ENCODE data around the gene GCN1.
"Not testable (repeated sequence)": the region's sequence is repeated elsewhere in the genome, so short reads cannot be mapped to it uniquely, and the experiment has no call there.

Gene GCN1

GRCh38 chr12:120216742-120217605, 22.5 kb upstream of the GCN1 start:
- Histone ChIP-seq H3K4me3 (ENCODE audit: low read depth in 1 of 2, low read length in 2 of 2) (no peak overlapping the region), H3K36me3 (ENCODE audit: control insufficient read depth in 1 of 2, insufficient read depth in 2 of 2, low read length in 2 of 2) (peaks cover 65 to 84% of the 10 kb centered on the region in 2 donors), H3K27me3 (ENCODE audit: low read depth, low read length) (no peaks in the 10 kb centered on the region), H3K9me3 (ENCODE audit: control insufficient read depth in 1 of 2, low read length in 2 of 2) (no peaks in the 10 kb centered on the region), H3K27ac (ENCODE audit: low read length) (no peak overlapping the region), H3K4me1 (ENCODE audit: control insufficient read depth in 1 of 2, insufficient read depth in 2 of 2, low read length in 2 of 2) (no peaks in the 10 kb centered on the region)

GRCh38 chr12:120215766-120216735, 21.5 kb upstream of the GCN1 start:
- H3K4me3 ChIP-seq (ENCODE audit: low read depth in 1 of 2, low read length in 2 of 2), result no peak overlapping the region
- H3K27me3 ChIP-seq (ENCODE audit: low read depth, low read length), result no peaks in the 10 kb centered on the region
- H3K9me3 ChIP-seq (ENCODE audit: control insufficient read depth in 1 of 2, low read length in 2 of 2), result no peaks in the 10 kb centered on the region
- H3K36me3 ChIP-seq (ENCODE audit: control insufficient read depth in 1 of 2, insufficient read depth in 2 of 2, low read length in 2 of 2), result peaks cover 65 to 84% of the 10 kb centered on the region in 2 donors
- H3K27ac ChIP-seq (ENCODE audit: low read length), result no peak overlapping the region
- no peaks in the 10 kb centered on the region for H3K4me1 ChIP-seq (ENCODE audit: control insufficient read depth in 1 of 2, insufficient read depth in 2 of 2, low read length in 2 of 2)

GRCh38 chr12:120215357-120215735, 20.8 kb upstream of the GCN1 start:
- no peak overlapping the region for H3K27ac ChIP-seq (ENCODE audit: low read length)
- no peak overlapping the region for H3K4me3 ChIP-seq (ENCODE audit: low read depth in 1 of 2, low read length in 2 of 2)
- H3K9me3 ChIP-seq (ENCODE audit: control insufficient read depth in 1 of 2, low read length in 2 of 2), result no peaks in the 10 kb centered on the region
- H3K36me3 ChIP-seq (ENCODE audit: control insufficient read depth in 1 of 2, insufficient read depth in 2 of 2, low read length in 2 of 2), result peaks cover 62 to 84% of the 10 kb centered on the region in 2 donors
- H3K27me3 ChIP-seq (ENCODE audit: low read depth, low read length), result no peaks in the 10 kb centered on the region
- no peaks in the 10 kb centered on the region for H3K4me1 ChIP-seq (ENCODE audit: control insufficient read depth in 1 of 2, insufficient read depth in 2 of 2, low read length in 2 of 2)

- Histone ChIP-seq H3K36me3 (ENCODE audit: control insufficient read depth in 1 of 2, insufficient read depth in 2 of 2, low read length in 2 of 2) (peaks cover 58 to 89% of the 10 kb centered on the region in 2 donors), H3K4me3 (ENCODE audit: low read depth in 1 of 2, low read length in 2 of 2) (no peak overlapping the region), H3K4me1 (ENCODE audit: control insufficient read depth in 1 of 2, insufficient read depth in 2 of 2, low read length in 2 of 2) (no peaks in the 10 kb centered on the region), H3K9me3 (ENCODE audit: control insufficient read depth in 1 of 2, low read length in 2 of 2) (no peaks in the 10 kb centered on the region), H3K27ac (ENCODE audit: low read length) (no peak overlapping the region), H3K27me3 (ENCODE audit: low read depth, low read length) (no peaks in the 10 kb centered on the region)
Observed at GRCh38 chr12:120214626-120215356, 20.3 kb upstream of the GCN1 start.

GRCh38 chr12:120213758-120214157, 19.2 kb upstream of the GCN1 start:
- Histone ChIP-seq H3K27ac (ENCODE audit: low read length) (no peak overlapping the region), H3K4me3 (ENCODE audit: low read depth in 1 of 2, low read length in 2 of 2) (no peak overlapping the region), H3K9me3 (ENCODE audit: control insufficient read depth in 1 of 2, low read length in 2 of 2) (no peaks in the 10 kb centered on the region), H3K27me3 (ENCODE audit: low read depth, low read length) (no peaks in the 10 kb centered on the region), H3K36me3 (ENCODE audit: control insufficient read depth in 1 of 2, insufficient read depth in 2 of 2, low read length in 2 of 2) (peaks cover 47 to 80% of the 10 kb centered on the region in 2 donors), H3K4me1 (ENCODE audit: control insufficient read depth in 1 of 2, insufficient read depth in 2 of 2, low read length in 2 of 2) (no peaks in the 10 kb centered on the region)

GRCh38 chr12:120213182-120213581, 18.7 kb upstream of the GCN1 start:
- H3K27ac ChIP-seq (ENCODE audit: low read length); H3K27me3 ChIP-seq (ENCODE audit: low read depth, low read length); H3K4me3 ChIP-seq (ENCODE audit: low read depth in 1 of 2, low read length in 2 of 2); H3K9me3 ChIP-seq (ENCODE audit: control insufficient read depth in 1 of 2, low read length in 2 of 2); H3K4me1 ChIP-seq (ENCODE audit: control insufficient read depth in 1 of 2, insufficient read depth in 2 of 2, low read length in 2 of 2): not testable (repeated sequence)
- H3K36me3 ChIP-seq (ENCODE audit: control insufficient read depth in 1 of 2, insufficient read depth in 2 of 2, low read length in 2 of 2), result peaks cover 45 to 75% of the 10 kb centered on the region in 2 donors

- Histone ChIP-seq H3K9me3 (ENCODE audit: control insufficient read depth in 1 of 2, low read length in 2 of 2) (no peaks in the 10 kb centered on the region), H3K27ac (ENCODE audit: low read length) (no peak overlapping the region), H3K36me3 (ENCODE audit: control insufficient read depth in 1 of 2, insufficient read depth in 2 of 2, low read length in 2 of 2) (peaks cover 45 to 80% of the 10 kb centered on the region in 2 donors), H3K27me3 (ENCODE audit: low read depth, low read length) (no peaks in the 10 kb centered on the region), H3K4me1 (ENCODE audit: control insufficient read depth in 1 of 2, insufficient read depth in 2 of 2, low read length in 2 of 2) (no peaks in the 10 kb centered on the region), H3K4me3 (ENCODE audit: low read depth in 1 of 2, low read length in 2 of 2) (no peak overlapping the region)
Observed at GRCh38 chr12:120212301-120212700, 17.8 kb upstream of the GCN1 start.

GRCh38 chr12:120211904-120212283, 17.4 kb upstream of the GCN1 start:
- Histone ChIP-seq H3K4me3 (ENCODE audit: low read depth in 1 of 2, low read length in 2 of 2) (no peak overlapping the region), H3K27me3 (ENCODE audit: low read depth, low read length) (no peaks in the 10 kb centered on the region), H3K9me3 (ENCODE audit: control insufficient read depth in 1 of 2, low read length in 2 of 2) (no peaks in the 10 kb centered on the region), H3K36me3 (ENCODE audit: control insufficient read depth in 1 of 2, insufficient read depth in 2 of 2, low read length in 2 of 2) (peaks cover 45 to 79% of the 10 kb centered on the region in 2 donors), H3K27ac (ENCODE audit: low read length) (no peak overlapping the region), H3K4me1 (ENCODE audit: control insufficient read depth in 1 of 2, insufficient read depth in 2 of 2, low read length in 2 of 2) (no peaks in the 10 kb centered on the region)

- no peak overlapping the region for H3K27ac ChIP-seq (ENCODE audit: low read length)
Observed at GRCh38 chr12:120211243-120211903, 16.9 kb upstream of the GCN1 start.

GRCh38 chr12:120209851-120210250, 15.3 kb upstream of the GCN1 start:
- Histone ChIP-seq H3K36me3 (ENCODE audit: control insufficient read depth in 1 of 2, insufficient read depth in 2 of 2, low read length in 2 of 2) (peaks cover 35 to 60% of the 10 kb centered on the region in 2 donors), H3K4me1 (ENCODE audit: control insufficient read depth in 1 of 2, insufficient read depth in 2 of 2, low read length in 2 of 2) (no peaks in the 10 kb centered on the region), H3K27ac (ENCODE audit: low read length) (no peak overlapping the region), H3K9me3 (ENCODE audit: control insufficient read depth in 1 of 2, low read length in 2 of 2) (no peaks in the 10 kb centered on the region), H3K27me3 (ENCODE audit: low read depth, low read length) (no peaks in the 10 kb centered on the region), H3K4me3 (ENCODE audit: low read depth in 1 of 2, low read length in 2 of 2) (no peak overlapping the region)

More at GRCh38 chr12:120211243-120211903, 16.9 kb upstream of the GCN1 start:
- Histone ChIP-seq H3K27me3 (ENCODE audit: low read depth, low read length) (no peaks in the 10 kb centered on the region), H3K4me1 (ENCODE audit: control insufficient read depth in 1 of 2, insufficient read depth in 2 of 2, low read length in 2 of 2) (no peaks in the 10 kb centered on the region), H3K9me3 (ENCODE audit: control insufficient read depth in 1 of 2, low read length in 2 of 2) (no peaks in the 10 kb centered on the region), H3K4me3 (ENCODE audit: low read depth in 1 of 2, low read length in 2 of 2) (no peak overlapping the region), H3K36me3 (ENCODE audit: control insufficient read depth in 1 of 2, insufficient read depth in 2 of 2, low read length in 2 of 2) (peaks cover 45 to 74% of the 10 kb centered on the region in 2 donors)

Data from muscle layer of duodenum (tissue), 2 donors.